ENCODE results near the gene SKP2.
A peak's percentile ranks its signal among the peaks of the same experiment; 100 is the strongest.
"Not testable (repeated sequence)": the region's sequence is repeated elsewhere in the genome, so short reads cannot be mapped to it uniquely, and the experiment has no call there.

Gene SKP2

GRCh38 chr5:36180556-36181350 lies 28.8 kb downstream of the SKP2 start:
- no peak for FAIRE-seq
- TF ChIP-seq CTCF (IDR thresholded peaks at IDR 0.05; ENCODE audit: insufficient read depth, missing control alignments): no peak

GRCh38 chr5:36181774-36182173 lies 29.9 kb downstream of the SKP2 start:
- DNase-seq (ENCODE audit: insufficient read length, low spot score) (no peak), FAIRE-seq (no peak)
- no peak for TF ChIP-seq CTCF (IDR thresholded peaks at IDR 0.05; ENCODE audit: insufficient read depth, missing control alignments)

More at GRCh38 chr5:36180556-36181350, 28.8 kb downstream of the SKP2 start:
- DNase-seq (ENCODE audit: insufficient read length, low spot score): no peak

- FAIRE-seq; DNase-seq (ENCODE audit: insufficient read length, low spot score): not testable (repeated sequence)
These were observed 32.5 kb downstream of the SKP2 start for GRCh38 chr5:36184408-36184807.

GRCh38 chr5:36193746-36194145 lies 41.8 kb downstream of the SKP2 start:
- DNase-seq (ENCODE audit: insufficient read length, low spot score) (no peak), FAIRE-seq (peak; percentile 11)
- TF ChIP-seq CTCF (IDR thresholded peaks at IDR 0.05; ENCODE audit: insufficient read depth, missing control alignments): no peak

- no peak for DNase-seq (ENCODE audit: insufficient read length, low spot score)
- FAIRE-seq: no peak
- TF ChIP-seq CTCF (IDR thresholded peaks at IDR 0.05; ENCODE audit: insufficient read depth, missing control alignments): no peak
These were observed 46.4 kb downstream of the SKP2 start for GRCh38 chr5:36198281-36198680.

GRCh38 chr5:36198783-36199182 lies 46.9 kb downstream of the SKP2 start:
- DNase-seq (ENCODE audit: insufficient read length, low spot score); FAIRE-seq: not testable (repeated sequence)

GRCh38 chr5:36199620-36200019 lies 47.7 kb downstream of the SKP2 start:
- no peak for FAIRE-seq
- TF ChIP-seq CTCF (IDR thresholded peaks at IDR 0.05; ENCODE audit: insufficient read depth, missing control alignments): no peak

GRCh38 chr5:36200513-36200912 lies 48.6 kb downstream of the SKP2 start:
- FAIRE-seq: no peak
- DNase-seq (ENCODE audit: insufficient read length, low spot score): no peak
- no peak for TF ChIP-seq CTCF (IDR thresholded peaks at IDR 0.05; ENCODE audit: insufficient read depth, missing control alignments)

More at GRCh38 chr5:36199620-36200019, 47.7 kb downstream of the SKP2 start:
- DNase-seq (ENCODE audit: insufficient read length, low spot score): no peak
